Muscle of back (tissue), 13 donors: ENCODE data around the gene OR10H5. TPM values are rescaled to one million over a fixed set of nuclear protein-coding genes. Genes with fewer than 3 reads are reported as not detected.
"Not testable (repeated sequence)": the region's sequence is repeated elsewhere in the genome, so short reads cannot be mapped to it uniquely, and the experiment has no call there.

Source experiments
- DNase-seq, 3 donors: peaks; one replicate each; pipeline versions ENCODE4 v3.0.0 to v3.0.0-alpha.2; 2013
- long read RNA-seq, 9 donors: transcript quantifications; one replicate each; lab custom pipeline, GENCODE V29; 2026
- polyA plus RNA-seq, 10 donors: library from polyadenylated mRNA; unstranded; fragments of 120-200 nt; gene quantifications; one replicate each; pipeline ENCODE4 v1.2.1, GENCODE V29; 2013; ENCODE audit not compliant: insufficient read length in 10 of 10

The OR10H5 gene
- under 1 TPM in 7 of 10 donors, not detected in 3; 0.03 to 0.09 (median 0.04) TPM for polyA plus RNA-seq
- long read RNA-seq, donor 1: 0 reads
- long read RNA-seq, donor 2: 0 reads
- long read RNA-seq, donor 3: 0 reads
- long read RNA-seq, donor 4: 0 reads
- long read RNA-seq, donor 5: 0 reads
- long read RNA-seq, donor 6: 0 reads
- long read RNA-seq, donor 7: 0 reads
- long read RNA-seq, donor 8: 0 reads
- long read RNA-seq, donor 9: 0 reads

GRCh38 chr19:15787611-15788155, at the start of gene OR10H5:
Gene OR10H5, plus strand, starts transcription at chr19:15787661. Its CDS starts 6,388 bp downstream, at chr19:15794049.
- no peak for DNase-seq

- DNase-seq: no peak
Measured at GRCh38 chr19:15737722-15738121, 49.7 kb upstream of the OR10H5 start, which contains the start of gene OR10H3. Gene OR10H3, plus strand, starts transcription at chr19:15737985. Its CDS starts 3,408 bp downstream, at chr19:15741393.

GRCh38 chr19:15740785-15741184, 46.7 kb upstream of the OR10H5 start:
- no peak for DNase-seq

- no peak for DNase-seq
Measured at GRCh38 chr19:15748239-15748638, 39.2 kb upstream of the OR10H5 start.

- DNase-seq: no peak
Measured at GRCh38 chr19:15758379-15758778, 29.1 kb upstream of the OR10H5 start.

GRCh38 chr19:15759962-15760565, 27.4 kb upstream of the OR10H5 start:
- DNase-seq: no peak

GRCh38 chr19:15769586-15769985, 17.9 kb upstream of the OR10H5 start:
- DNase-seq: peak in 2 of 3 donors; percentile 7 to 30

- not testable (repeated sequence) for DNase-seq
Measured at GRCh38 chr19:15774159-15774558, 13.3 kb upstream of the OR10H5 start.

GRCh38 chr19:15775249-15775648, 12.2 kb upstream of the OR10H5 start:
- DNase-seq: no peak

GRCh38 chr19:15776264-15776663, 11.2 kb upstream of the OR10H5 start:
- no peak for DNase-seq

- DNase-seq: no peak
Measured at GRCh38 chr19:15776991-15777970, 10.2 kb upstream of the OR10H5 start.

GRCh38 chr19:15779756-15780476, 7.5 kb upstream of the OR10H5 start:
- peak; percentile 51 to 93 (median 87) for DNase-seq

GRCh38 chr19:15780610-15781418, 6.6 kb upstream of the OR10H5 start:
- peak in 2 of 3 donors; percentile 40 to 63 for DNase-seq

- DNase-seq: no peak
Measured at GRCh38 chr19:15781661-15782060, 5.8 kb upstream of the OR10H5 start.

GRCh38 chr19:15782211-15782610, 5.2 kb upstream of the OR10H5 start:
- no peak for DNase-seq

- not testable (repeated sequence) for DNase-seq
Measured at GRCh38 chr19:15782896-15783295, 4.6 kb upstream of the OR10H5 start.

GRCh38 chr19:15788594-15789270, 1.3 kb downstream of the OR10H5 start:
- DNase-seq: no peak

GRCh38 chr19:15790096-15790495, 2.6 kb downstream of the OR10H5 start:
- DNase-seq: no peak

- DNase-seq: not testable (repeated sequence)
Measured at GRCh38 chr19:15794279-15794678, 6.8 kb downstream of the OR10H5 start.

- peak; percentile 1 to 57 (median 30) for DNase-seq
Measured at GRCh38 chr19:15810335-15810734, 22.9 kb downstream of the OR10H5 start.
